GM21526 (cell line): ENCODE measurements around the gene IQGAP2.

Experiments used
- ATAC-seq: cut with Tn5 transposase; IDR thresholded peaks from one replicate; pipeline ENCODE4 v1.9.1; 2021; ENCODE audit warnings: moderate library complexity; ENCODE audit not compliant: unreplicated experiment, low FRiP score

Gene IQGAP2

GRCh38 chr5:76472335-76473008 is 69.4 kb downstream of the IQGAP2 start:
- ATAC-seq = no peak

DNA sequence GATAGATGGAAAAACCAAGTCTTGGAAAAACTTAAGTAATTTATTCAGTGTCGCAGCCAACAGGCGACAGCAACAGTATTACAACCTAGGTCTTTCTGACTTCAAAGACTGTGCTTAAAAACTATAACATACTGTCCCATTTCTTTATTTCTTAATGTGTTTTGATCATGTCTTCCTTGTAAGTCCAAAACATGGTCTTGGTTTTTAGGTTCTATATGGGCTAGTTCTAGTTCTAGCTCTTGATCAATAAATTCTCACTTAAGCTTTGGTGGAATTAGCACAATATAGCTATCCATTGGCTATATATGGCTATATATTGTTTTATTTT is 69.9 kb downstream of the IQGAP2 start:
- no peak for ATAC-seq

GRCh38 chr5:76473661-76474060 is 70.6 kb downstream of the IQGAP2 start:
- ATAC-seq = no peak

DNA sequence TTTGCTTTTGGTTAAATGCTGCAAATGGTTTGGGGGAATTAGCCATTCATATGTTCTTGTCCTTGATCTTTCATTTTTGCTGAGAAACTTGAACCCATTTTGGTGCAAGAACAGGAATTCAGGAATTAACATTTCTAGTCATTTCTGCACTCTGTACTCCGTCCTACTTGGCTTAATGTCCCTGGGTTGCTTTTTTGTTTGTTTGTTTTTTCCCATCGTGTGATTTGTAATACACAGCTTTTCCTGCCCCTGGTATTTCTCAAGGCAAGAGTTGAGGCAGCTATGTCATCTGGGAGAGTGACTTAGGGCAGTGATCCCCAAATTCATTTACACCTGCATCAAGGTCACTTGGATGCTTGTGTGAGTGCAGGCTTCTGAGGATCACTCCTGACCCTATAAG is 71.3 kb downstream of the IQGAP2 start:
- no peak for ATAC-seq

DNA sequence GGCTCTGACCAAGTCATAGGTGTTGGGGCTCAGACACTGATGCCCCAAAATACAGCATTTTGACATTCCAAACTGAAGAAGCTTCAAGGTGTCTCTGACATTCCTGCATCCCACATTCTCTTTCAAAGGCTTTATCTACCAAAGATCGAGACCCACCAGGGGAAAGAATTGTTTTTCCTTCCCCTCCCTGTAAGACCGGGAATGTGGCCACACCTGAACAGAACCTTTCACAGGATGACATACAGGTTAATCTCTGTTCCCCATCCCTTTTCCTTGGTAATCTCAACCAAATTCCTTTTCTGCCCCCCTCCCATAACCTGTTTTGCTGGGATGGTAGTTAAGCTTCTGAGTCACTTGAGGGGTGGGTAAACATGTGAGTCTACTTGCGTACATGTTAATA is 72.3 kb downstream of the IQGAP2 start:
- no peak for ATAC-seq

DNA sequence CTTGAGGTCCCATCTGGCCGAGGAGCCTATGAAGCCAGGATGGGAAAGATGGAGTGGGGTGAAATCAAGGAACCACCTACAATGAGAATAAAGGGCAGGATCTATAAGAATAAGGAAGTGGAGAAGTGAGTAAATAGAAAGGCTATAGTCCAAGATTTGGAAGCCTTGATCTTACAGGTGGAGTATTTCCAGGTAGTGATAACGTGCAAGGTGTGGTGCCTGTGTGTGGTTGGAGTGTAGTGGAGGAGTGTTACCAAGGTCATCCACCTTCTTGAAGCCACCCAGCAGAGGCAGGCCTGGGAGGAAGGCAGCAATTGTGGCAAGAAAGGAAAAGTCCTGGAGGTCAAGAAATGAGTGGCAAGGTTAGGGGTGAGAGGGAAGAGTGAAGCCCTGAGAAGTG is 72.9 kb downstream of the IQGAP2 start:
- ATAC-seq = no peak

GRCh38 chr5:76476474-76477038 is 73.5 kb downstream of the IQGAP2 start:
- ATAC-seq = no peak

GRCh38 chr5:76477061-76477460 is 74.0 kb downstream of the IQGAP2 start:
- no peak for ATAC-seq

GRCh38 chr5:76477571-76477970 is 74.5 kb downstream of the IQGAP2 start:
- ATAC-seq = no peak

GRCh38 chr5:76479281-76479680 is 76.2 kb downstream of the IQGAP2 start:
- ATAC-seq = no peak

DNA sequence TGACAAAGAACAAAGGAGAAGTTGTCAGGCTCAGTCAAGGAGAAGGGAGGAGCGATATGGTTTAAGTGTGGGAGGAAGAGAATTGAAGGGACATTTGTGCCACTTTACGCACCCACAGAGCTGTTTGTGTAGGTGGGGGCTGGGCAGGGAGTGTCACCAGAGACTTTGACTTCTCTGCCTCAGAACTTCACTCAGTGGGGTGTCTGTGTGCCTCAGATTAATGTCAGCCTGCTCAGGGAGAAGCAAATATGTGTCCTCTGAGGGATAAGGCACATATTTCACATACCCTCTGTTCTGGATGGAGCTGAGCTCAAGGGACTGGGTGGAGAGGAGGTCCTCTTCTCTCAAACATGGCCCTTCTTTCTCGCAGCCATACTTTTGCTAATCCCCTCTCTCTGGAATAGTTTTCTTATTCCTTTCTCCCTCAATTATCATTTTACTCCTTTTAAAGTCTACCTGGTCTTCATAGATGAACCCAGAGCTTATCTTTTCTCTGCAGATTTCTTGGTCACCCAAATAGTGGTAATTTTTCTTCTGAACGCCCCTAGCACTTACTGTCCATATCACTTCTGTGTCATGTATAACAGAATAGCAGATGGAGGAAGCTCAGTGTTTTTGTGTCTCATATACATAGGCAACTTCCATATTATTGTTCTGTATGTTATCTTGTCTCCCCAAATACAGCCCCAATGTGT is 77.0 kb downstream of the IQGAP2 start:
- ATAC-seq = no peak

DNA sequence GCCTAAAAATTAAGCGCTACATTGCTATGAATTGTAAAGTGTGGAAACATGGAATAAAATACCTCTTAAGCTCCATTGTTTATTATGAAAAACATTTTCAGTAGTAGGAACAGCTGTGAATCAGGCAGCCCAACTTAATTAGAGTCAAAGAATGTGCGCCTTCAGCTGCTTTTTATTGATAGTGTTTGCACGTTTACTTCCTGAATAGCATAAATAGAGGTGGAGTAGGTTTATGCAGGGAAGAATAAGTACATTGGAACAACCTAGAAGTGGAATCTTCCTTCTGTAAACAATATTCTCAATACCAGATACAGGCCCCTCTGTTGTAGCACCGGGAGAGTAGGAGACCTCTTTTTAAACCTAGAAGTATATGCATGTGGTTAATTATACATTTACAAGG is 79.9 kb downstream of the IQGAP2 start:
- no peak for ATAC-seq

DNA sequence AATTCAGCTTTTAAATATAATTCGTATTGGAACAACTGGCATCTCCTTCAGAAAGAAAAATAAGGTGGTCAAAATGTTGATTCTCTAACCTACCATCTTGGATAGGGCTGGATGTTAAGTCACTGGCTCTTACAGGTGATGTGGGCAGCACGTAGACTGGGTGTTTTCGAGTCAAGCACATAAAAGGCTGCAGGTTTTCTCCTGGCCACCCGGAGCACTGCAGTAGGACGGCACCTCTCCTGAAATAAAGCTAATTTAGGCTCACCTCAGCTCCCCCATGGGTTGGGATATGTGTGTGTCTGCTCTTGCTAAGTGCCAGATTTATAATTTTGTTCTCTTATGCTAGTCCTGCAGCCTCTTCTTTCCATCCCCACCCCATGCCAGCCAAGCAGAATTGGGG is 80.3 kb downstream of the IQGAP2 start:
- no peak for ATAC-seq

GRCh38 chr5:76483881-76484280 is 80.8 kb downstream of the IQGAP2 start:
- ATAC-seq = no peak

- ATAC-seq = no peak
Measured at GRCh38 chr5:76485511-76485910, 82.4 kb downstream of the IQGAP2 start.

DNA sequence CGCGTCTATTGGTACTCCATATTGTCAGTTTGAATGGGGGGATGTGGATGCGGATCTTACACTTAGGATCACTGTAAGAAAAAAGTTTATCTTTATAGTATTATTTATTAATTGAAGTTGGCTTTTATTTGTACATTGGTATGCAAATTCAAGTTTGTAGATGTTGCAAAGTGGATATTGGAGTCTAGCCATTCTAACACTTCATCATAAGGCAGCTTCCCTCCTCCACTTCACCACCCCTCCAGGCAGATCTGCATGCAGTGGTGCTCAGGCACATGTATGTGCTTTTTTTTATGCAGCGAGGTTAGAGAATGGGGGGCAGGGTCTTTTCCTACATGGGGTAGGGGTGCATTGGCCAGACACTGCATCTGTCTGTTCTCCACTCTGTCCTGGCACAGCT is 84.3 kb downstream of the IQGAP2 start:
- no peak for ATAC-seq

- no peak for ATAC-seq
Measured at GRCh38 chr5:76487821-76488220, 84.7 kb downstream of the IQGAP2 start.

DNA sequence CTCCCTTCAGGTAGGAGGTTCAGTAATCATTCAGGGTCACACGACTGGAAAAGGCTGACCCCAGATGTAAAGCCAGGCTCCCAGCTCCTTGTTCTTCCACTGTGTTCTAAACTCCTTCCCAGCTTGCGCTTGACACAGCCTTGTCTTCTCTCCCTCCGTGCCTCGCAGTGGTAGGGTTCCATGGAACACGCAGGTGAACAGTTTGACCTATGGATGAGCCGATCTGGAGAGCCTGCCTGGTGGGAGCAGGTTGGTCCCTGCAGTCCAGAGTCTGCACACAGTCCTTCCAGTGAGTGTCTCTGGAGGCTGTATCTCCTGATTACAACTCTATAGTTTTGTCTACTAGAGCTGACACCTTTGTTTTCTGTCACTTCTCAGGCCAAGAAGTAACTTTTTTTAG is 85.9 kb downstream of the IQGAP2 start:
- no peak for ATAC-seq

DNA sequence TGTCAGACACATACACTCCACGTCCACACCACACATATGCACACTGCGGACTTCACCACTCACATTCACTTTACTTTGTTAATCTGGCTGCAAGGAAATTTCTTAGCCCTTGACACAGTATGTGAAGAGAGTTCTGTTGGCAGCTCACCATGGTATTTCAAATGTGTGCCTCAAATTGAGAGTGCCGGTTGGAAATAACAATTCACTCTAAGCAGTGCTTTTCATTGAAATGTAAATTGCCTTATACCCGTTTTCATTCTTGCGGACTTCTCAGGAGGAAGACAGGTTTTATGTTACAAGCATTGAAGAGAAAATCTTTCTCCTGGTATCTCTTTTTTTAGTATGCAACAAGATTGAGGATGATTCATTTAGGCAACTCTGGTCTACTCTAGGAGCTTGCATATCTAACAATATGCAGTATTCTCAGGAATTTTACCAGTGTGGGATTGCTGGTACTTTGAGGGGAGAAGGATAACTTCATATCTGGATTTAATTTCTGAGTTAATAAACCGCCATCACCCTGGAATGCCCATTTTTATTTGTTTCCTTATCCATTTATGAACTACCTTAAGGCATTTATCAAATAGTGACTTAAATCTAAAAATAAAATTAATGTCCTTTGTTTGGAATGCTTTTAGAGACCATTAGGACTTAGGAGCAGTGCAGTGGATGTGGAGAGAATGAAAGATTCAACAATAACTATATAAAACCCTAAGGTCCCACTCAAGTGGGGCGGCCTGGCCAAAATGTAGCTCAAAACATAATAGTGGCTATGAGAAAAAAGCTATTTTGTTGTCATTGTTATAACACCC is 87.0 kb downstream of the IQGAP2 start:
- no peak for ATAC-seq

DNA sequence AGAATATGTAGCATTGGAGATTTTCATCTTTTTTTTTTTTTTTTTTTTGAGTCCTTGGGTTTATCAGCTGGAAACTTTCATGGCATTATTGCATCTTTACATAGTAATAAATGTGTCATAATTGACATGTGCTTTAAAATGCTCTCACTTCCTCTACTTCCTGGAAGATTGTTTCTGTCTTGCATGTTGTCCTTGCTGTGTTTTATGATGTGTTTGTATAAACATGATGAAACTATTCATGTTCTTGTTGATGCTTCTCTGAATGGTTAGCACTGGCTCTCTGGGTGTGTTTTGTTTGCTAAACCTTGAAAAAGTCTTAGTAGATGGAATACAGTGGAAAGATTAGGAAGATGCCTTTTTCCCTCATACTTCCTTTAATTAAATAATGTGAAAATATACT is 87.9 kb downstream of the IQGAP2 start:
- no peak for ATAC-seq

- ATAC-seq = no peak
Measured at GRCh38 chr5:76492819-76493189, 89.7 kb downstream of the IQGAP2 start.
